OCI-LY3 (cell line): ENCODE data around the gene GPR55.
A peak's percentile ranks its signal among the peaks of the same experiment; 100 is the strongest.

Experiments used
- H2AFZ ChIP-seq: fragments of 200-600, 300-600 bp; shearing (Covaris generic); 2 replicates; pipeline ENCODE4 v1.6.0; 2014; ENCODE audit warnings: antibody characterized with exemption, low read depth, low read length
- H3K27ac ChIP-seq: fragments of 200-600, 300-600 bp; sonication (generic); 2 replicates; pipeline ENCODE4 v1.5.1; 2014; ENCODE audit warnings: mild to moderate bottlenecking, low read length, moderate library complexity, mixed read lengths
- H3K27me3 ChIP-seq: fragments of 200-600, 300-600 bp; sonication (generic); 2 replicates; pipeline ENCODE4 v1.6.1; 2014; ENCODE audit warnings: low read depth, low read length, mixed read lengths
- H3K36me3 ChIP-seq: fragments of 200-600, 300-600 bp; sonication (generic); replicated peaks from 2 replicates; pipeline ENCODE3; 2014; ENCODE audit warnings: low read depth, low read length, mixed read lengths
- H3K4me1 ChIP-seq: fragments of 300-600, 200-600 bp; sonication (generic); 2 replicates; pipeline ENCODE4 v1.6.1; 2014; ENCODE audit warnings: low read length, mixed read lengths
- H3K4me2 ChIP-seq: fragments of 200-600, 300-600 bp; sonication (generic); 2 replicates; pipeline ENCODE4 v1.6.1; 2014; ENCODE audit warnings: low read length, mixed read lengths
- H3K4me3 ChIP-seq: fragments of 300-600, 200-600 bp; sonication (generic); 2 replicates; pipeline ENCODE4 v1.5.1; 2014; ENCODE audit warnings: antibody characterized with exemption, mild to moderate bottlenecking, low read length, moderate library complexity
- H3K79me2 ChIP-seq: fragments of 300-600, 200-600 bp; shearing (Covaris generic); 2 replicates; pipeline ENCODE4 v1.6.1; 2014; ENCODE audit warnings: mild to moderate bottlenecking, low read length, mixed read lengths
- H3K9ac ChIP-seq: fragments of 300-600, 200-600 bp; shearing (Covaris generic); 2 replicates; pipeline ENCODE4 v1.6.0; 2014; ENCODE audit warnings: mild to moderate bottlenecking, low read length, moderate library complexity
- H3K9me3 ChIP-seq: fragments of 200-600, 300-600 bp; shearing (Covaris generic); 2 replicates; pipeline ENCODE4 v1.6.1; 2014; ENCODE audit warnings: low read length, mixed read lengths; ENCODE audit not compliant: insufficient read depth
- H4K20me1 ChIP-seq: fragments of 200-600, 300-600 bp; sonication (generic); 2 replicates; pipeline ENCODE4 v1.6.1; 2016; ENCODE audit warnings: low read length, mixed read lengths; ENCODE audit not compliant: insufficient read depth
- EZH2phosphoT487 ChIP-seq: fragments of 200-600 bp; shearing (Covaris generic); IDR thresholded peaks from 2 replicates; pipeline ENCODE4 v1.6.1; 2018; ENCODE audit warnings: antibody characterized with exemption, mixed run types, low read depth
- TF ChIP-seq, protein P1 (sequence below): fragments of 200-600, 300-600 bp; sonication (generic); IDR thresholded peaks from 2 replicates; pipeline ENCODE4 v1.5.1; 2014; ENCODE audit warnings: antibody characterized with exemption, low read length, low read depth

The GPR55 gene

GRCh38 chr2:230944757-230945372, 19.8 kb upstream of the GPR55 start:
- Histone ChIP-seq H3K4me3 (no peak overlapping the region), H3K9me3 (no peaks in the 10 kb centered on the region)

GRCh38 chr2:230944123-230944653, 19.1 kb upstream of the GPR55 start:
- H3K9me3 ChIP-seq, result no peaks in the 10 kb centered on the region
- no peaks in the 10 kb centered on the region for H3K27me3 ChIP-seq
- H3K9ac ChIP-seq, result peak overlapping the region; percentile 56
- peaks cover 33% of the 10 kb centered on the region for H3K4me1 ChIP-seq
- no peak for TF ChIP-seq EZH2phosphoT487
- no peaks in the 10 kb centered on the region for H4K20me1 ChIP-seq
- H3K4me2 ChIP-seq, result peak overlapping the region; percentile 93
- H3K4me3 ChIP-seq, result peak overlapping the region; percentile 72
- no peaks in the 10 kb centered on the region for H3K79me2 ChIP-seq
- peak overlapping the region; percentile 62 for H3K27ac ChIP-seq
- H3K36me3 ChIP-seq, result no peaks in the 10 kb centered on the region
- no peak overlapping the region for H2AFZ ChIP-seq

More at GRCh38 chr2:230944757-230945372, 19.8 kb upstream of the GPR55 start:
- TF ChIP-seq EZH2phosphoT487, result no peak
- TF ChIP-seq, protein P1, sequence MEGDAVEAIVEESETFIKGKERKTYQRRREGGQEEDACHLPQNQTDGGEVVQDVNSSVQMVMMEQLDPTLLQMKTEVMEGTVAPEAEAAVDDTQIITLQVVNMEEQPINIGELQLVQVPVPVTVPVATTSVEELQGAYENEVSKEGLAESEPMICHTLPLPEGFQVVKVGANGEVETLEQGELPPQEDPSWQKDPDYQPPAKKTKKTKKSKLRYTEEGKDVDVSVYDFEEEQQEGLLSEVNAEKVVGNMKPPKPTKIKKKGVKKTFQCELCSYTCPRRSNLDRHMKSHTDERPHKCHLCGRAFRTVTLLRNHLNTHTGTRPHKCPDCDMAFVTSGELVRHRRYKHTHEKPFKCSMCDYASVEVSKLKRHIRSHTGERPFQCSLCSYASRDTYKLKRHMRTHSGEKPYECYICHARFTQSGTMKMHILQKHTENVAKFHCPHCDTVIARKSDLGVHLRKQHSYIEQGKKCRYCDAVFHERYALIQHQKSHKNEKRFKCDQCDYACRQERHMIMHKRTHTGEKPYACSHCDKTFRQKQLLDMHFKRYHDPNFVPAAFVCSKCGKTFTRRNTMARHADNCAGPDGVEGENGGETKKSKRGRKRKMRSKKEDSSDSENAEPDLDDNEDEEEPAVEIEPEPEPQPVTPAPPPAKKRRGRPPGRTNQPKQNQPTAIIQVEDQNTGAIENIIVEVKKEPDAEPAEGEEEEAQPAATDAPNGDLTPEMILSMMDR, result no peak
- Histone ChIP-seq H3K27ac (no peak overlapping the region), H3K79me2 (no peaks in the 10 kb centered on the region), H2AFZ (no peak overlapping the region), H3K36me3 (no peaks in the 10 kb centered on the region), H3K9ac (no peak overlapping the region), H4K20me1 (no peaks in the 10 kb centered on the region), H3K27me3 (no peaks in the 10 kb centered on the region), H3K4me2 (peak overlapping the region; percentile 93), H3K4me1 (peaks cover 33% of the 10 kb centered on the region)

DNA sequence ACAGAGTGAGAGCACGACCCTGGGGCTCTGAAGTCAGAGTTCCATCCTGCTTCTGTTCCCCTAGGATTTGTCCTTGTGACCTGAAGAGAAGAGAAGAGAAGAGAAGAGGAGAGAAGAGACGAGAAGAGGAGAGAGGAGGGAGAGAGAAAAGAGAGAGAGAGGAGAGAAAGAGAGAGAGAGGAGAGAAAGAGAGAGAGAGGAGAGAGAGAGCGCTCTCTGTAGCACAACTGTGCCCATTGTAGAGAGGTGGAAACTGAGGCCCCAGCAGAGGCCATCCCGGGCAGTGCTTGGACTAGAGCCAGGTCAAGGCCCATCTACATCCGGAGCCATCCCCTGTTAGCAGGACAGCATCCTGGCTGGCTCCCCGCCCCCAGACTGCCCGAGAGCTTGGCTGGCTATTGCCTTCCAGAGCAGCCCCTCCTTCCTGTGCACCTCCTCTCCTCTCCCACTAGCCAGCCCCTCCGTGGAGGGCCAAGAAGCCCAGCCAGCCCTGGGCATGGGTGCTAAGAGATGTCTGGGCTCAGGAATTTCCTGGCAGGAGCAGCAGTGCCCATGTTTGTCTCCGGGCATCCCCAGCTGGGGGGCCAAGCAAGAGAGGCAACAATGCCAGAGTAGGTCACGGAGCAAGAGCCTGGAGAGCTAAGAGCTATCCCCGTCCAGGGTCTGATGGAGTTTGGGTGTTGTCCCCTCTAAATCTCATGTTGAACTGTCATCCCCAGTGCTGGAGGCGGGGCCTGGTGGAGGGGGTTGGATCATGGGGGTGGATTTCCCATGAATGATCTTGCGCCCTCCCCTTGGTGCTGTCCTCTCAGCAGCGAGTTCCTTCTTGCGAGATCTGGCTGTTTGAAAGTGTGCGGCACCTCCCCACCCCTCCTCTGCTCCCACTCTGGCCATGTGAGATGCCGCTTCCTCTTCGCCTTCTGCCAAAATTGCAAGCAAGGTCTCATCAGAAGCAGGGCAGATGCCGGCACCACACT, 18.2 kb upstream of the GPR55 start:
- Histone ChIP-seq H3K4me1 (peaks cover 33% of the 10 kb centered on the region), H3K4me3 (peak overlapping the region; percentile 72), H3K79me2 (no peaks in the 10 kb centered on the region), H2AFZ (no peak overlapping the region), H3K9me3 (no peaks in the 10 kb centered on the region), H3K4me2 (peak overlapping the region; percentile 93), H3K9ac (peak overlapping the region; percentile 56; the same call in 1 of the 2 replicates), H3K27ac (peak overlapping the region; percentile 62), H3K27me3 (no peaks in the 10 kb centered on the region), H4K20me1 (no peaks in the 10 kb centered on the region), H3K36me3 (no peaks in the 10 kb centered on the region)
- no peak for TF ChIP-seq EZH2phosphoT487
- TF ChIP-seq, protein P1, result no peak

DNA sequence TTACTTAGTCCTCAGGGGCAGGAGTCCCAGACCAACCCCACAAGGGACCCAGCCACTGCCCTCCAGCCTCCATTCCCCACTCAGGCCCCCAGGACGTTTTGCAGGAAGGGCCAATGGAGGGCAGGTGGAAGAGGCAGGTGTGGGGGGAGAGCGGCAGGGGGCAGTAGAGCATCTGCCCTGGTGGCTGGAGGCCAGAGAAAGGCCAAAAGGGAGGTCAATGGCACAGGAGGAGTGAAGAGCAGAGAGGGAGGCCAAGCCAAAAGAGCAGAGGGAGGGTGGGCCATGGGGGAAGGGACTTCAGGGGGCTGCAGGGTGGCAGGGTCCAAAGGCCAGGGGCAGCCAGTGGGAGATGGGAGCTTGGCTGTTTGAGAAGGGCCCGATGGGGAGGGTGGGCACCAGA, 17.3 kb upstream of the GPR55 start:
- Histone ChIP-seq H3K4me3 (no peak overlapping the region), H2AFZ (no peak overlapping the region), H3K9ac (no peak overlapping the region), H3K36me3 (no peaks in the 10 kb centered on the region), H3K79me2 (no peaks in the 10 kb centered on the region), H3K9me3 (no peaks in the 10 kb centered on the region), H3K27me3 (no peaks in the 10 kb centered on the region), H3K4me2 (no peak overlapping the region), H3K4me1 (peaks cover 27% of the 10 kb centered on the region), H3K27ac (no peak overlapping the region), H4K20me1 (no peaks in the 10 kb centered on the region)
- TF ChIP-seq, protein P1, result peak; percentile 47
- TF ChIP-seq EZH2phosphoT487, result no peak
